Measurements from ENCODE around the gene CADPS.

Gene CADPS

DNA sequence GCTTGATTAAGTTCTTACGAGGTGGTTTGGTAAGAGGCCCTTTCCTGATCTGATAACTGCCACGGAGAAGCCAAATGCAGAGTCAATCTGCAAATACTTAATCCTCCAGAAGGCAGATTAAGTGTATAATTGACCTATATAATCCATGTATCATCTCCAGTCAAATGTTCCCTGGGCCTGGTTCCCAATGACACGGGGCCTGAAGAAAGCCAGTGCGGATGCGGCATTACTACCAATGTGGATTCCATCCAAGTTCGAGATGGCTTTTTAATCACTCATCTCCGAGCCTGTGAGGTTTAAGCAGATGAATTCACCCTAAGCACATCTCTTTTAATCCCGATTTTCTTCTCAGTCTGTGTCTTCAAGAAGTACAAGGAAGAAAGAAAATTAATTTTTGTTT is 441.8 kb downstream of the CADPS start:
- TF ChIP-seq CTCF (IDR thresholded peaks at IDR 0.05; ENCODE audit: low read depth, low read length), result no peak
- H3K4me3 ChIP-seq (ENCODE audit: low read depth, low read length), result no peak overlapping the region

DNA sequence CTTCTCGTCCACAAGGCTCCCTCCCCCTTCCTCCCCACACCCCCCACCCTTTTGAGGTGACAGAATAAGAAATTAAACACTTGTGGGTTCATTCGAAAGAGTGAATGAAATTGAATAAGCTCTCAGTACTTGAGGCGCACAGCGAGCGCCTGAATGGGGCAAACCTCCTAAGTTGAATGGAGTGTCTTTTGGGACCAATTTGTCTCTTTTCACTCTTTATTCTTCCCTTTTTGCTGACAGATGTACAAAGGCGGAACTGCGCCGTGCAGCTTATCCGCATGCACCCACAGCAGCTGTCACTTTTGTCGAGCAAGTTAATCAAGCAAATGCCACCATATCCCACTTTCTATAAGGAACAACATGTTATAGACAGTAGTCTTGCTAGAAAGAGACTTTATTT is 454.0 kb downstream of the CADPS start:
- H3K4me3 ChIP-seq (ENCODE audit: low read depth, low read length), result no peak overlapping the region
- no peak for TF ChIP-seq CTCF (IDR thresholded peaks at IDR 0.05; ENCODE audit: low read depth, low read length)

GRCh38 chr3:62416144-62416543 is 459.1 kb downstream of the CADPS start:
- no peak for TF ChIP-seq CTCF (IDR thresholded peaks at IDR 0.05; ENCODE audit: low read depth, low read length)
- H3K4me3 ChIP-seq (ENCODE audit: low read depth, low read length), result no peak overlapping the region

DNA sequence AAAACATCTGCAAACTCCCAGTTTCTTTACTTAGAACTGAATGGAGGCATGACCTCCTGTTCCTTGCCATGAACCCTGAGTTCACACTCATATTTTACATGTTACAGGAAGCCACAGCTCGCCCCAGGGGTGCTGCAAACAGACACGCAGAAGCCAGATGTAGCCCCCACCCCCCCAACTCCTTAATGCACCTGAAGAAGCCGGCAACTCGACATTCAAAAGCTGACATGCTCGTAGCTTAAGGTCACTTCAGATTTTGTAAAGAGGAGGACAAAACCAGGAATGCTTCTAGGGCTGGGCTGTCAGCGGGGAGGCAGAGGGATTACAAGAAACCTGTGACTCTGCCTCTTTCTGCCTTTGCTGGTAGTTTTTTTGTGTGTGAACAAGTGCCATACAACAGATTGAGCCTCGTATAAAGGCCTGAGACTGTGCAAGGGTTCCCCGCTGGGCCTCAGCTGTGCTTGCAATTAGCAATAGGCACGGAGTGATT is 459.9 kb downstream of the CADPS start:
- no peak for TF ChIP-seq CTCF (IDR thresholded peaks at IDR 0.05; ENCODE audit: low read depth, low read length)
- H3K4me3 ChIP-seq (ENCODE audit: low read depth, low read length), result no peak overlapping the region

DNA sequence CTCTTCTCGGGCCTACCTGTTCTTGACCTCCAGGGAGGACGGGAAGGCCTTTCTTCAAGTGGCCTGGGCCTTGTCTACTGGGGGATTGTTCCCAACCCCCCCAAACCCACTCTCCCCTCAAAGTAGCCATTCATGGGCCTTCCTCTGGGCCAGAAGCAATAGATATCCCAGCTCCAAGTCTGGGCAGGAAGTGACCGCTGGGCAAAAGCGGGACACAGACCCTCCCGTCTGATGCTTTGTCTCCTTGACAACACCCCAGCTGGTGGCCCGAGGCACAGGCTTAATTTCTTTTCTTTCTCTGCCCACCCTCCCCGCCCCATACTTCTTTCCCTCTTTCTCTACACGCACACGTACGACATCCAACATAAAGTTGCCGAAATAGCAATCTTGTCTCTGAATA is 460.4 kb downstream of the CADPS start:
- no peak for TF ChIP-seq CTCF (IDR thresholded peaks at IDR 0.05; ENCODE audit: low read depth, low read length)
- H3K4me3 ChIP-seq (ENCODE audit: low read depth, low read length), result no peak overlapping the region

DNA sequence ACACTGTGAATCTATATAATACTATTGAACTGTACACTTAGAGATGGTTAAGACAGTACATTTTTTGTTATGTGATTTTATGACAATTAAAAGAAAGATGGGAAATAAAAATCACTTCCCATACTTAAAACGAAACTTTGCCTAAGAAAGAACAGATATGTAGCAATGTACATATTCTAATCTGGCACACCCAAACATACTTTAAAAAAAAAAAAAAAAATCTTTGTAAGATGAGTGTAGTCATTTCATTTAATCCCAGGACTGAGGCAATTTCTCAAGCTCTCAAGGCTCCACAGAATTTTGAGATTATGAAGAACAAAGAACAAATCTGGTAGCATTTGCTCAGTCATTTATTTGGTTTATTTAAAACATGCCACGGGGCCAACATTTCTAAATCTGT is 461.5 kb downstream of the CADPS start:
- TF ChIP-seq CTCF (IDR thresholded peaks at IDR 0.05; ENCODE audit: low read depth, low read length), result no peak
- no peak overlapping the region for H3K4me3 ChIP-seq (ENCODE audit: low read depth, low read length)

GRCh38 chr3:62406945-62407344 is 468.3 kb downstream of the CADPS start:
- no peak for TF ChIP-seq CTCF (IDR thresholded peaks at IDR 0.05; ENCODE audit: low read depth, low read length)
- no peak overlapping the region for H3K4me3 ChIP-seq (ENCODE audit: low read depth, low read length)

Data from WI38 (cell line).